GM03348 (cell line): Measurements from ENCODE around the gene HDAC4.

ENCODE experiments used
- DNase-seq: peaks from one replicate; pipeline ENCODE4 v3.0.0; 2012; ENCODE audit warnings: low spot score

HDAC4 gene

GRCh38 chr2:239139566-239139965, 261.3 kb downstream of the HDAC4 start:
- no peak for DNase-seq

- DNase-seq, result no peak
Observed at GRCh38 chr2:239139101-239139500, 261.7 kb downstream of the HDAC4 start.

DNA sequence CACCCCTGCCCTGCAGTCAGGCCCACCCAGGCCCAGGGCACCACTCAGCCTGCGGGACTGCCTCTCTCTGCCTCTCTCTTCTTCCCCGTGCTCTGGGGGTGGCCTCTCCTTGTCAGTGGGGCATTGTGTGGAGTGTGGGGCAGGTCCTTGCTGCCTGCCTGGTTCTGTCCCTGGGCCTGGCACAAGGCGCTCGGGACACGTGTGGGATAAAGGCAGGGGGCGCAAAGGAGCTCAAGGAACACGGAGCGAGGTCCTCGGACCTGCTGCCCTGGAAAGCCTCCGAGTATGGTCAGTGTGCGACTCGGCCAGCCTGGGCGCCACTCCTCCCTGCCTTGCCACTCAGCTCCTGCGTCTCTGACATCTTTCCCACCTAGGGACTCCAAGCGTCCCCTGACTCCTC, 262.2 kb downstream of the HDAC4 start:
- no peak for DNase-seq

- DNase-seq, result no peak
Observed at GRCh38 chr2:239137898-239138283, 262.9 kb downstream of the HDAC4 start.

GRCh38 chr2:239137165-239137897, 263.5 kb downstream of the HDAC4 start:
- DNase-seq, result no peak

- no peak for DNase-seq
Observed at GRCh38 chr2:239136762-239137161, 264.1 kb downstream of the HDAC4 start.

- no peak for DNase-seq
Observed at GRCh38 chr2:239136203-239136602, 264.6 kb downstream of the HDAC4 start.

- no peak for DNase-seq
Observed at GRCh38 chr2:239135531-239135930, 265.3 kb downstream of the HDAC4 start.

GRCh38 chr2:239133945-239134570, 266.8 kb downstream of the HDAC4 start:
- DNase-seq, result no peak

- DNase-seq, result no peak
Observed at GRCh38 chr2:239132786-239133185, 268.0 kb downstream of the HDAC4 start.

- no peak for DNase-seq
Observed at GRCh38 chr2:239132156-239132709, 268.6 kb downstream of the HDAC4 start.

- no peak for DNase-seq
Observed at GRCh38 chr2:239131521-239131920, 269.3 kb downstream of the HDAC4 start.

- DNase-seq, result no peak
Observed at GRCh38 chr2:239130786-239131325, 270.0 kb downstream of the HDAC4 start.

- DNase-seq, result no peak
Observed at GRCh38 chr2:239130041-239130440, 270.8 kb downstream of the HDAC4 start.

- DNase-seq, result no peak
Observed at GRCh38 chr2:239129147-239129920, 271.5 kb downstream of the HDAC4 start.

- no peak for DNase-seq
Observed at GRCh38 chr2:239128706-239129105, 272.1 kb downstream of the HDAC4 start.

GRCh38 chr2:239127513-239127912, 273.3 kb downstream of the HDAC4 start:
- no peak for DNase-seq

- DNase-seq, result no peak
Observed at GRCh38 chr2:239125726-239126675, 274.8 kb downstream of the HDAC4 start.

DNA sequence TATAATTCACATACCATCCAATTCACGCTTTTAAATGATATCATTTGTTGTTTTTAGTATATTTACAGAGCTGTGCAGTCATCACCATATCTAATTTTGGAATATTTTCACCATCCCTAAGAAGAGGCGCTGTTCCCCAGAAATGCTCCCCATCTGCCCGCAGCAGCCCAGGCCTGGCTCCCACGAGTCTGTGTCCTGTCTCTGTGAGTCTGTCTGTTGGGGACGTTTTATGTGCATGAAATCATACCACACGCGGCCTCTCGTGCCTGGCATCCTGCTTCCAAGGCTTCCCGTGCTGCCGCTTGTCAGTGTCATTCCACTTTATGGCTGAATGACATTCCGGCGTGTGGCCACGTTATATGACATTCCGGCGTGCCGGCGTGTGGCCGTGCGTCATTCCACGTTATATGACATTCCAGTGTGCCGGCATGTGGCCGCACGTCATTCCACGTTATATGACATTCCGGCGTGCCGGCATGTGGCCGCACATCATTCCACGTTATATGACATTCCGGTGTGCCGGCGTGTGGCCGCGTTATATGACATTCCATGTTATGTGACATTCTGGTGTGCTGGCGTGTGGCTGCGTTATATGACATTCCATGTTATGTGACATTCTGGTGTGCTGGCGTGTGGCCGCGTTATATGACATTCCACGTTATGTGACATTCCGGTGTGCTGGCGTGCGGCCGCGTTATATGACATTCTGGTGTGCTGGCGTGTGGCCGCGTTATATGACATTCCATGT, 276.5 kb downstream of the HDAC4 start:
- DNase-seq, result no peak

DNA sequence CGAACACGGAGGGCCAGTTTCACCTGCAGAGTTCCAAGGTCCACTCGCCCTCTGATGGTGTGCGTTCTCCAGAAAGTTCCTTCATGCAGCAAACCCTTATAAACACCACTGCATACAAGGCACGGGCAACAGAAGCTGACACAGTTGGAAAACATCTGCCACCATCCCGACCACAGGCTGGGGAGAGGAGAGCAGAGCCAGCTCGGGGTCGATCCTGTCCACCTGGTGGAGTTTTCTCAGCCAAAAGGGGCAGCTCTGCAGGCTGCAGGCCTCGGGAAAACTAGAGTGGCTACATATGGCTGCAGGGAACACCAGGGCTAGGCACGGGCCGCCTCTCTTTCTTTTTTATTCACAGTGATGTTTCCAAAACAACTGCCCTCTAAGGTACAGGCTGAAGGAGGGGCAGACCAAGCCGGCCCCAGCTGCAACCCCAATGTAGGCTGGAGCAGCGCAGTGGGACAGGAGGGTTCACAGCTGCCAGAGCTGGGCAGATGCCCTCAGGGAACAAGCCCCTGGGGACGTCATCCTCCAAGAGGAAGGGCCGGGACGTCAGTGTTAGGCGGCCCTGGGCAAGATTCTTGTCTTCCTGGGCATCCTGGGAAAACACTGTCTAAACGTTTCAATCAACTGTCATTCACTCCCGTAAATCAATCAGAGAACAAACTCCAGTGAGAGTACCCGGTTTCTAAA, 278.3 kb downstream of the HDAC4 start:
- no peak for DNase-seq
